Esophagus squamous epithelium (tissue), 4 donors: ENCODE measurements around the gene TOGARAM1.

Source experiments
- POLR2A ChIP-seq, 4 donors: fragments of 450-650 bp; IDR thresholded peaks; one replicate each; pipeline ENCODE4 v1.6.1; 2017; ENCODE audit warnings: antibody characterized with exemption in 4 of 4, mild to moderate bottlenecking in 4 of 4, moderate library complexity in 3 of 4
- TF ChIP-seq, protein P1 (sequence below), 6 experiments: fragments of 450-650 bp in 4 of 6; fragments of 200-600 bp in 2 of 6; sonication (generic) in 2 of 6; IDR thresholded peaks; one replicate each; pipeline ENCODE4 v1.5.1; 2016 to 2019; ENCODE audit warnings: antibody characterized with exemption in 6 of 6, mild to moderate bottlenecking in 4 of 6, moderate library complexity in 4 of 6

DNA sequence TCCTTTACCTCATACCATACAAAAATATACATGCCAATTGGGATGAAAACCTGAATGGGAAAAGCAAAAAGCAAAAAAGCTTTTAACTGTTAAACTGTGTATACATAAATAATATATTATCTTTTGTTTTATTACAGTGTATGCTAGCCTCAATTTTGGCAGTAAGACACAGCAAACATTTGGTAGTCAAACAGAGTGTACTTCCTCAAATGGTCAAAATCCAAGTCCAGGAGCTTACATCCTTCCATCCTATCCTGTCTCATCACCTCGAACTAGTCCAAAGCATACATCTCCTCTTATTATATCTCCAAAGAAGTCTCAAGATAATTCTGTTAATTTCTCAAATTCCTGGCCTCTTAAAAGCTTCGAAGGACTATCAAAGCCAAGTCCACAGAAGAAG is 41.9 kb downstream of the TOGARAM1 start:
- TF ChIP-seq, protein P1, sequence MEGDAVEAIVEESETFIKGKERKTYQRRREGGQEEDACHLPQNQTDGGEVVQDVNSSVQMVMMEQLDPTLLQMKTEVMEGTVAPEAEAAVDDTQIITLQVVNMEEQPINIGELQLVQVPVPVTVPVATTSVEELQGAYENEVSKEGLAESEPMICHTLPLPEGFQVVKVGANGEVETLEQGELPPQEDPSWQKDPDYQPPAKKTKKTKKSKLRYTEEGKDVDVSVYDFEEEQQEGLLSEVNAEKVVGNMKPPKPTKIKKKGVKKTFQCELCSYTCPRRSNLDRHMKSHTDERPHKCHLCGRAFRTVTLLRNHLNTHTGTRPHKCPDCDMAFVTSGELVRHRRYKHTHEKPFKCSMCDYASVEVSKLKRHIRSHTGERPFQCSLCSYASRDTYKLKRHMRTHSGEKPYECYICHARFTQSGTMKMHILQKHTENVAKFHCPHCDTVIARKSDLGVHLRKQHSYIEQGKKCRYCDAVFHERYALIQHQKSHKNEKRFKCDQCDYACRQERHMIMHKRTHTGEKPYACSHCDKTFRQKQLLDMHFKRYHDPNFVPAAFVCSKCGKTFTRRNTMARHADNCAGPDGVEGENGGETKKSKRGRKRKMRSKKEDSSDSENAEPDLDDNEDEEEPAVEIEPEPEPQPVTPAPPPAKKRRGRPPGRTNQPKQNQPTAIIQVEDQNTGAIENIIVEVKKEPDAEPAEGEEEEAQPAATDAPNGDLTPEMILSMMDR (IDR thresholded peaks at IDR 0.05), result no peak
- no peak for TF ChIP-seq POLR2A (IDR thresholded peaks at IDR 0.05)
